GM19035 (cell line): ENCODE data around the gene ACOT12.

Experiments
- ATAC-seq: cut with Tn5 transposase; IDR thresholded peaks from one replicate; pipeline ENCODE4 v1.9.1; 2021; ENCODE audit not compliant: unreplicated experiment

The ACOT12 gene

GRCh38 chr5:81401266-81401665 lies 7.3 kb upstream of the ACOT12 start:
- ATAC-seq, result no peak

- no peak for ATAC-seq
Observed at GRCh38 chr5:81400375-81400774, 6.4 kb upstream of the ACOT12 start.

GRCh38 chr5:81398741-81399140 lies 4.8 kb upstream of the ACOT12 start:
- no peak for ATAC-seq

DNA sequence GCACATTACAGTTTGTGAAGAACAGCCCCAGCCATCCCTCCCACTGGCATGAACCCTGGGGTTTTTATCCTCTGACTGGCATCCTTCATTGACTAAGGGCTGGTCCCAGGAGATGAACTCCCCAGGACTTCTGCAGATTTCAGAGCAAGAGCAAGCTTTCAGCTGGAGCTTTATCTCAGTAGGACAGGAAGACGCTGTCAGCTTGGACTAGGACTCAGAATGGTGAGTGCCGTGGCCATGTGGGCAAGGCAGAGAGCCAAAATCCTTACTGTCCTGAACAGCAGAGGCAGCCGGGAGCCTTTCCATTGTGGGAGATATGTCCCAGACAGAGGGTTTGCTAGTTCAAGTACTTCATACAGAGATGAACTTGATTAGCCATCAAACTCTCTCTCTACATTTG lies 3.2 kb upstream of the ACOT12 start:
- ATAC-seq, result no peak

GRCh38 chr5:81395262-81395661 lies 1.3 kb upstream of the ACOT12 start:
- ATAC-seq, result no peak

- no peak for ATAC-seq
Observed at GRCh38 chr5:81393430-81393782, 528 bp downstream of the ACOT12 start.

GRCh38 chr5:81389025-81389424 lies 4.9 kb downstream of the ACOT12 start:
- no peak for ATAC-seq

DNA sequence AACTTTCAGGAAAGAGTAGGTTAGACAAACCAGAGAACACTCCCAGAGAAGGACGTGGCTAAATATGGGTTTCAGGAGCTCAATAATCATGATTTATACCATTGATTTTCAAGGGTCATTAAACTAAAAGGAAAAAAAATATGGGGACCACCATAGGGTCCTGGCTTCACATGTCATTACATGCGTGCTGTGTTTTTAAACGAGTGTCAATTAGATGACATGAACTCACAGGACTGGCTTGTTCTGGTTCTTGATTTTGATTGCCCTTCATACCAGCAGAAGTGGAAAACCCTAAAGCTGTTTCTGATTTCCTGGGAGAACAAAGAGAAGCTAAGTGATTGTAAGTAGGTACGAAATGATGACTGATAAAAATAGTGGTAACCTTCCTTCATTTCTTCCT lies 5.8 kb downstream of the ACOT12 start:
- no peak for ATAC-seq

DNA sequence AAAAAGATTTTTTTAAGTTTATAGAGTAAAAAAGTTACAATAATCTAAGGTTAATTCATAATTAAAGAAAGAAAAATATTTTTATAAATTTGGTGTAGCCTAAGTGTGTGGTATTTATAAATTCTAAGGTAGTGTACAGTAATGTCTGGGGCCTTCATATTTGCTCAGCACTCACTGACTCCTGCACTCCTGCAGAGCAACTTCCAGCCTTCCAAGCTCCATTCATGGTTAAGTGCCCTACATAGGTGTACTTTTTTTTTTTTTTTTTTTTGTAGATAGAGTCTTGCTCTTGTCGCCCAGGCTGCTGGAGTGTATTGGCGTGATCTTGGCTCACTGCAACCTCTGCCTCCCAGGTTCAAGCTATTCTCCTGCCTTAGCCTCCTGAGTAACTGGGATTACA lies 10.1 kb downstream of the ACOT12 start:
- no peak for ATAC-seq

GRCh38 chr5:81371354-81371876 lies 22.5 kb downstream of the ACOT12 start:
- no peak for ATAC-seq

- ATAC-seq, result no peak
Observed at GRCh38 chr5:81370912-81371311, 23.0 kb downstream of the ACOT12 start.

- ATAC-seq, result no peak
Observed at GRCh38 chr5:81365541-81365940, 28.4 kb downstream of the ACOT12 start.

DNA sequence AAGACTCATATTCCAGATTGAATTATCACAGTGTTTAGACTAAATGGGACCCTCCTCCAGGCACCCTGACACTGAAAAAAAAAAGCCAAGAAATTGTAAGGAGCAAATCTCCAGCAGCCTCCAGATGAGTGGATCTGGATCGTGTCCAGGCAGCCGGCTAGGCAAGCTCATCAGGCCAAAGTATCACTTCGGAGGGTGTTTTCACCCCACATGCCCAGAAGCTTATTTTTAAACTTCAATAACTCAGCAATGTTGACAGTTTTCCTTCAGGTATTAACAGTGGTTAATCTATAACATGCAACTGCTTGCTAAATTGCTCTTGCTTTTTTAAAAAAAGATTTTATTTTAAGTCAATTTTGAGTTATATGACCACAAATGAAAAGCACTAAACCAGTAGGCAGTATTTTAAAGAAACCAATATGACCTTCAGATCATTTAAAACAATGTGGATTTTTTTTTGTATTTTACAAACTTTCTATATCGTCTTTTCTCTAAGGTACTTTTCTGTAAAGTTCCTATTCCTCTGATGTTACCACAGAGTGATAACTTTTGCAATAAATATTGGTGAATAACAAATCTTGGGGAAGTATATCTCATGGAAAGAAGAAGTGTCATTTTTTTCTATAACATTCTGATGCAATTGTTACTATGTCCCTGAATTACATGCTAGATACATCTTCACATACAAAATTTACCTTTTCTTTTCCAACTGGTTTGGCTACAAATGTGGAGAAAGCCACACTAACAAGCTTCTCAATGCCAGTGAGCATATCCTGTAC lies 30.7 kb downstream of the ACOT12 start:
- no peak for ATAC-seq

DNA sequence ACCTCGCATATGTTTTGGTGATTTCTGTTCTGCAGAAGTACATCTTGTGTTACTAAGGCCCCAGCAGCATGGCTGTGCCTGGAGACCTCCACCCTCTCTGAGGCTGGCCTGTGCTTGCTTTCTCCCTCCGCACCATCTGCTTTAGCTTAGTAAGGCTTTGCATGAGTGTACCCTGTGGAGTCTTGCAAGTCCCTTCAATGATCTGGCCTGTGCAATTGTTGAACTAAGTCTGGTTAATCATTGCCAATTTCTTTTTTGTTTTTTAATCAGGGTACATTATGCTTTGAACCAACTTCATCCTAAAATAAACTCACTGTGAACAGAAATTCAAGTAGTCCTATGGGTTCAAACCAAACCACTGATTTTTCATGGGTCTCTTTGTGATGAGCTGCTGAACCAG lies 32.3 kb downstream of the ACOT12 start:
- no peak for ATAC-seq

- no peak for ATAC-seq
Observed at GRCh38 chr5:81360640-81361039, 33.3 kb downstream of the ACOT12 start.

DNA sequence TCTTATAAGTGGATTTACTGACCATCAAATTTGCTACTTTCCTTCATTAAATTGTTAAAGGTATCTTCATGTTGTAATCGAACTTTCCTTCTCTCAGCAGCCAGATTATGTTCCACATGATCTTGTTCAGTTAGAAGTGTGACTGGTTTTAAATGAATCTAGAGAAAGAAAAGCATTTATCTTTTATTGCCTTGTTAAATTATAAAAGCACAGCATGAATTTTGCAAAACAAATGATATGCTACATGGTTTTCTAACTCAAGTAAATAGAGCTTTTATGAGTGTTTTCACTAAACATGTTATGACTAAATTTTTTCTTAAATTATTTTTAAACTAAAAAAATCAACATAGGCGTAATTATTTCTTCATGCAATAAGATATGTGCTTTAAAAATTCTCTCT lies 34.1 kb downstream of the ACOT12 start:
- ATAC-seq, result no peak

- no peak for ATAC-seq
Observed at GRCh38 chr5:81359108-81359507, 34.8 kb downstream of the ACOT12 start.

GRCh38 chr5:81355291-81356251 lies 38.4 kb downstream of the ACOT12 start:
- no peak for ATAC-seq

GRCh38 chr5:81354093-81354492 lies 39.8 kb downstream of the ACOT12 start:
- no peak for ATAC-seq

DNA sequence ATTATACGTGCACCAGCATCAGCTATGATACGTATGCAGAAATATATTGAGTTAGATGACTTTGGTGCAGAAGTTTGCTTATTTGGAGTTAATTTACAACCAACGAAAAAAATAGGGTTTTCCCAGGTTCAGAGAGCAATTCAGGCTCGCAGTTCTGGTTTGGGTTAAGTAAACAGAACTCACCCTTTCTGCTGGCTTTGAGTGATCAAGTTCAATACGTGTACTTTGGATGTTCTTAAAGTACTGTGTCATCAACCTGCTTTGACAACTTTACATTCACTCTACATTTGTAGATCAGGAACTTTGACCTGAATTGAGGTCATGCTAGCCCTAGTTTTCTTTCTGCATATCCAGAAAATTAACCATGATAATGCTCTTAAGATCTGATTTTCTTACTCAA lies 40.7 kb downstream of the ACOT12 start:
- ATAC-seq, result no peak

- no peak for ATAC-seq
Observed at GRCh38 chr5:81350507-81350906, 43.4 kb downstream of the ACOT12 start.

- ATAC-seq, result no peak
Observed at GRCh38 chr5:81349161-81349560, 44.8 kb downstream of the ACOT12 start.
